ENCODE results near the gene TOP3A. TPM values are rescaled to one million over a fixed set of nuclear protein-coding genes. Genes with fewer than 3 reads are reported as not detected.

The TOP3A gene
- total RNA-seq, 6 experiments from 2014 or later: 23.0 to 26.4 (median 24.0) TPM

GRCh38 chr17:18323007-18323406 is 8.2 kb upstream of the TOP3A start:
- Mint-ChIP-seq H3K36me3 (ENCODE audit: low read depth) (peaks cover 5% of the 10 kb centered on the region; the same call in 1 of the 2 replicates), H3K27ac (peak overlapping the region; percentile 57; the same call in 1 of the 2 replicates), H3K4me3 (no peak overlapping the region), H3K4me1 (ENCODE audit: low read depth) (peaks cover 23% of the 10 kb centered on the region), H3K27me3 (ENCODE audit: insufficient read depth) (no peaks in the 10 kb centered on the region; the same call in 1 of the 2 replicates), H3K9me3 (no peaks in the 10 kb centered on the region)
- peak; percentile 28 for DNase-seq
- peak; percentile 42; the same call in 1 of the 2 replicates for TF ChIP-seq CTCF (IDR thresholded peaks at IDR 0.05)

GRCh38 chr17:18322522-18322921 is 7.7 kb upstream of the TOP3A start:
- no peak overlapping the region for H3K27ac Mint-ChIP-seq
- DNase-seq: no peak
- peaks cover 27% of the 10 kb centered on the region for H3K4me1 Mint-ChIP-seq (ENCODE audit: low read depth)
- no peak for TF ChIP-seq CTCF (IDR thresholded peaks at IDR 0.05)
- H3K27me3 Mint-ChIP-seq (ENCODE audit: insufficient read depth): no peaks in the 10 kb centered on the region; the same call in 1 of the 2 replicates
- H3K9me3 Mint-ChIP-seq: no peaks in the 10 kb centered on the region
- no peak overlapping the region for H3K4me3 Mint-ChIP-seq
- peaks cover 5% of the 10 kb centered on the region; the same call in 1 of the 2 replicates for H3K36me3 Mint-ChIP-seq (ENCODE audit: low read depth)

DNA sequence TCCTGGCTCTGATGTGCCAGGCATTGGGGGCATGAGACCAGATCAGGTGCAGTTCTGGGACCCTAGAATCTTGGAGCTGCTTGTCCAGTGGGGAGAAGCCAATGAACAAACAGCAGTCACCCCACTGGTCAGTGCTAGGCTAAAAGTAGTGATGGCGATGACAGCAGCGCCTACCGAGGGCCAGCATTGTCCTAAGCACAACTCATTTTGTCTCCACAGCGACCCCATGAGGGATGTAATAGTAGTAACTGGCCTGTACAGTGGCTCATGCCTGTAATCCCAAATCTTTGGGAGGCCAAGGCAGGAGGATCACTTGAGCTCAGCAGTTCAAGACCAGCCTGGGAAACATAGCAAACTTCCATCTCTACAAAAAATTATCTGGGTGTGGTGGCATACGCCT is 6.5 kb upstream of the TOP3A start:
- peak; percentile 46; the same call in 1 of the 2 replicates for TF ChIP-seq CTCF (IDR thresholded peaks at IDR 0.05)
- DNase-seq: no peak
- Mint-ChIP-seq H3K36me3 (ENCODE audit: low read depth) (peaks cover 17% of the 10 kb centered on the region), H3K4me3 (no peak overlapping the region), H3K9me3 (no peaks in the 10 kb centered on the region), H3K27me3 (ENCODE audit: insufficient read depth) (no peaks in the 10 kb centered on the region; the same call in 1 of the 2 replicates), H3K27ac (no peak overlapping the region), H3K4me1 (ENCODE audit: low read depth) (peaks cover 40% of the 10 kb centered on the region)

GRCh38 chr17:18320301-18320700 is 5.5 kb upstream of the TOP3A start:
- Mint-ChIP-seq H3K4me3 (0 out of 2 replicates have a peak overlapping the region, but pooled peaks have one; percentile 15), H3K27me3 (ENCODE audit: insufficient read depth) (no peaks in the 10 kb centered on the region; the same call in 1 of the 2 replicates), H3K27ac (0 out of 2 replicates have a peak overlapping the region, but pooled peaks have one; percentile 12), H3K9me3 (no peaks in the 10 kb centered on the region), H3K36me3 (ENCODE audit: low read depth) (peaks cover 22% of the 10 kb centered on the region), H3K4me1 (ENCODE audit: low read depth) (peaks cover 47% of the 10 kb centered on the region)
- no peak for TF ChIP-seq CTCF (IDR thresholded peaks at IDR 0.05)
- DNase-seq: no peak

DNA sequence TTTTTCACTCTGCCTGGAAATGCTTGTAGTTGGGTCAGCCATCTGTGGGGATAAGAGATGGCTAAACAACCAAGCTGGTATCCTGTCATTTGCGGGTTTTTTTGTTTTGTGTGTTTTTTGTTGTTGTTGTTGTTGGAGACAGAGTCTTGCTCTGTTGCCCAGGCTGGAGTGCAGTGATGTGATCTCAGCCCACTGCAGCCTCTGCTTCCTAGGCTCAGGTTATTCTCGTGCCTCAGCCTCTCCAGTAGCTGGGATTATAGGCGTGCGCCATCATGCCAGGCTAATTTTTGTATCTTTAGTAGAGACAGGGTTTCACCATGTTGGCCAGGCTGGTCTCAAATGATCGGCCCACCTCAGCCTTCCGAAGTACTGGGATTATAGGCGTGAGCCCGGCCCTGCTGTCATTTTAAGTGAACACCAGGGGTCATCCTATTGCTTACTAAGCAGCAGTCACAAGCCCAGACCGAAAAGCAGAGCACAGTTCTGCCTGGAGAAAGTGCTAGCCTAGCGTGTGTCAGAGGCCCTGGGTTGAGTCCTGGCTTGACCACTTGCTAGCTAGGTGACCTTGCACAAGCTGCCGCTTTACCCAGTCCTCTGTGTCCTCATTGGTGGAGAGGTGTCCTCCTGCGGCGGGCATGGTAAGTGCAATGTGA is 4.9 kb upstream of the TOP3A start:
- DNase-seq: peak; percentile 55
- Mint-ChIP-seq H3K4me1 (ENCODE audit: low read depth) (peaks cover 47% of the 10 kb centered on the region), H3K27ac (peak overlapping the region; percentile 12; the same call in 1 of the 2 replicates), H3K9me3 (no peaks in the 10 kb centered on the region), H3K36me3 (ENCODE audit: low read depth) (peaks cover 18% of the 10 kb centered on the region), H3K4me3 (peak overlapping the region; percentile 15; the same call in 1 of the 2 replicates), H3K27me3 (ENCODE audit: insufficient read depth) (no peaks in the 10 kb centered on the region; the same call in 1 of the 2 replicates)
- peak; percentile 76 for TF ChIP-seq CTCF (IDR thresholded peaks at IDR 0.05)

Data from HFFc6 (cell line).